Chondrocyte (in vitro differentiated cells): ENCODE measurements around the gene KLC1. TPM values are rescaled to one million over a fixed set of nuclear protein-coding genes. Genes with fewer than 3 reads are reported as not detected.

ENCODE experiments used
- DNase-seq: peaks from one replicate; pipeline ENCODE4 v3.0.0; 2021; ENCODE audit warnings: mixed read lengths, low spot score
- H3K27ac Mint-ChIP-seq: one replicate; pipeline ENCODE4 v1.8.0; 2021; ENCODE audit warnings: mild to moderate bottlenecking, moderate library complexity, mixed read lengths; ENCODE audit not compliant: unreplicated experiment
- H3K27me3 Mint-ChIP-seq: 2 replicates; pipeline ENCODE4 v1.8.0; 2021; ENCODE audit warnings: low read depth, mixed read lengths
- H3K36me3 Mint-ChIP-seq: 2 replicates; pipeline ENCODE4 v1.8.0; 2021; ENCODE audit warnings: low read depth, mixed read lengths
- H3K4me1 Mint-ChIP-seq: 2 replicates; pipeline ENCODE4 v1.8.0; 2021; ENCODE audit warnings: low read depth, mild to moderate bottlenecking, mixed read lengths
- H3K4me3 Mint-ChIP-seq: one replicate; pipeline ENCODE4 v1.8.0; 2021; ENCODE audit warnings: mild to moderate bottlenecking, moderate library complexity, mixed read lengths; ENCODE audit not compliant: unreplicated experiment
- H3K9me3 Mint-ChIP-seq: 2 replicates; pipeline ENCODE4 v1.8.0; 2021; ENCODE audit warnings: low read depth, mixed read lengths
- CTCF ChIP-seq: fragments of 200-600 bp; sonication (generic); IDR thresholded peaks from 2 replicates; pipeline ENCODE4 v1.5.0; 2021; ENCODE audit warnings: antibody characterized with exemption, mild to moderate bottlenecking, moderate library complexity
- total RNA-seq: library from RNA; stranded (reverse); gene quantifications from 3 replicates; pipeline ENCODE4 v1.2.1, GENCODE V29; 2021

KLC1 gene
- total RNA-seq, 1 donor from 2014 or later = 190 TPM

- TF ChIP-seq CTCF = peak; percentile 21
- peak; percentile 72 for DNase-seq
- Mint-ChIP-seq H3K27ac (peak overlapping the region; percentile 91), H3K4me1 (peaks cover 27% of the 10 kb centered on the region), H3K4me3 (no peak overlapping the region), H3K36me3 (peaks cover 5% of the 10 kb centered on the region), H3K9me3 (no peaks in the 10 kb centered on the region), H3K27me3 (no peaks in the 10 kb centered on the region)
Observed at GRCh38 chr14:103696466-103697071, 67.6 kb downstream of the KLC1 start.

- DNase-seq = peak; percentile 8
- Mint-ChIP-seq H3K9me3 (no peaks in the 10 kb centered on the region), H3K27me3 (no peaks in the 10 kb centered on the region), H3K27ac (peak overlapping the region; percentile 91), H3K4me3 (peak overlapping the region; percentile 23), H3K36me3 (peaks cover 8% of the 10 kb centered on the region), H3K4me1 (peaks cover 27% of the 10 kb centered on the region)
- TF ChIP-seq CTCF = no peak
Observed at GRCh38 chr14:103697206-103697602, 68.2 kb downstream of the KLC1 start.

GRCh38 chr14:103697603-103698379 lies 68.8 kb downstream of the KLC1 start:
- H3K4me3 Mint-ChIP-seq = peak overlapping the region; percentile 23
- TF ChIP-seq CTCF = no peak
- H3K27ac Mint-ChIP-seq = peak overlapping the region; percentile 91
- peak; percentile 77 for DNase-seq
- H3K4me1 Mint-ChIP-seq = peaks cover 27% of the 10 kb centered on the region
- H3K27me3 Mint-ChIP-seq = no peaks in the 10 kb centered on the region
- H3K36me3 Mint-ChIP-seq = peaks cover 11% of the 10 kb centered on the region
- H3K9me3 Mint-ChIP-seq = no peaks in the 10 kb centered on the region

- Mint-ChIP-seq H3K4me1 (peaks cover 27% of the 10 kb centered on the region), H3K4me3 (no peak overlapping the region), H3K36me3 (peaks cover 15% of the 10 kb centered on the region), H3K27ac (no peak overlapping the region), H3K9me3 (no peaks in the 10 kb centered on the region), H3K27me3 (no peaks in the 10 kb centered on the region)
- no peak for TF ChIP-seq CTCF
- peak; percentile 83 for DNase-seq
Observed at GRCh38 chr14:103698380-103699260, 69.6 kb downstream of the KLC1 start.

- Mint-ChIP-seq H3K27me3 (no peaks in the 10 kb centered on the region), H3K36me3 (peaks cover 15% of the 10 kb centered on the region), H3K4me1 (peaks cover 27% of the 10 kb centered on the region), H3K9me3 (no peaks in the 10 kb centered on the region), H3K4me3 (no peak overlapping the region), H3K27ac (peak overlapping the region; percentile 41)
- no peak for DNase-seq
- TF ChIP-seq CTCF = no peak
Observed at GRCh38 chr14:103699261-103699661, 70.2 kb downstream of the KLC1 start.
